Measurements from ENCODE around the gene KRTAP27-1.

The KRTAP27-1 gene, protein sequence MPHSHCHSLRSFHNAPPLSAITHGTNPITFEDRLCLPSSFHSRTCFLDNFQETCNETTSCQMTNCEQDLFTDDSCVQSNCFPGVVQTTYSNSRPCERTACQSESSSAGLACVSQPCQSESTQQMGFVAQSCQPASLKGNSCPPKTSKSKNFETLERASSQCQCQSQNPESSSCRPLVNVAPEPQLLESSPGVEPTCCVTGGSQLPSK

DNA sequence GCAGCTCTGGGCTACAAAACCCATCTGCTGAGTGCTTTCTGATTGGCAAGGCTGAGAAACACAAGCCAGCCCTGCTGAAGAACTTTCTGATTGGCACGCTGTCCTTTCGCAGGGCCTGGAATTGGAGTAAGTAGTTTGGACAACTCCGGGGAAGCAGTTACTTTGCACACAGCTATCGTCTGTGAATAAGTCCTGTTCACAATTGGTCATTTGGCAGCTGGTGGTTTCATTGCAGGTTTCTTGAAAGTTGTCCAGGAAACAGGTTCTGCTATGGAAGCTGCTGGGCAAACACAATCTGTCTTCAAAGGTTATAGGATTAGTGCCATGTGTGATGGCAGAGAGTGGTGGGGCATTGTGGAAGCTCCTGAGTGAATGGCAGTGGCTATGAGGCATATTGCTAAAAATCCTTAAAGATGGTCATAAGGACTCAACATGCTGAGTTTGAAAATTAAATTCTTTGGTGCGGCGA is at the start of gene KRTAP27-1:
KRTAP27-1 (minus strand) TSS at position 419 of the 469 bp plus-strand sequence; CDS start at position 393, 26 bp downstream.
- FAIRE-seq (no peak), DNase-seq (ENCODE audit: insufficient read length, low spot score) (no peak)

DNA sequence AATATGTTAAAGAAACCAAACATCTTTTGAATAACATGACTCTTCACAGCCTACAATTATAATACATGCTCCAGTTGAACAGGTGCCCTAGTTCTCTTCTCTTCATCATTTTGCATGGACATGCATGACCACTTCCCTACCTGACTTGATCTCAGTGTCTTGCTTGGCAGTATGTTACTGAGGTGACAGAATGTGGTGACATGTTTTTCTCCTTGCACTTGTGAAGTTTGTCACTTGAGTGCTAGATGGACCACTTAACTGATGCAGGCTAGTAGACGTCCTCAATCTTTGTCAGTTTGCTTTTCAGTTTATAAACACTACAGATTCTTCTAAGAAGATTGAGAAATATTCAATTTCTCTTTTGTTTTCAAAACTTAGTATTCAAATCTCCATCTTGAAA is 44.7 kb upstream of the KRTAP27-1 start:
- DNase-seq (ENCODE audit: insufficient read length, low spot score) (no peak), FAIRE-seq (no peak)

DNA sequence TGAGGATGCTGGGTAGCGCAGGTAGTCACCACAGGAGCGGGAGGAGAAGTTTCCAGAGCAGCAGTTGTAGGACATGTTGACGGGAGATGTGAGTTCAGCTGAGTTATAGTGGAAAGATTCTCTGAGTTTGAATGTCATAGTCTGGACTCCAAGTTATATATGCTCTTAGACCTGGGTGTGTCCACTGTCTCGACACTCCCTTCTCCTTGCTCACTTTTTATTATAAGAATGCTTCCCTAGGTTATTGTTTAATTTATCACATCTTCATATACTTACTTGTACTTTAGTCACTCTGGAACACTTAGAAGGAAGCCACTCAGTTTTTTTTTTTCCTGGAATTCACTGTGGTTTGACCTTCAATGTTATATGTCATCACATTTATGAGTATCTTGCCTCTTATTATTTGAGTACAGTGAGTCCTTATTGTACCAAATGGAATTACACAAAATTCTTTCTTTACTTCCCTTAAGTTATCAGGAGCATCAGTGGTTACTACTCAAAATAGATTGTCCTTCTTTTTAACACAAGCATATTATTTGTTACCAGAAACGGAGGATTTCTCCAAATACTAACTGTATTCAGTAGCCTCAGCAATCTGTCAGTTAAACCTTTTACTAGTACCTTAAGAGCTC is 34.8 kb upstream of the KRTAP27-1 start, which contains the start of gene KRTAP13-2:
KRTAP13-2 (minus strand) TSS at position 133 of the 632 bp plus-strand sequence; CDS start at position 75, 58 bp downstream.
- FAIRE-seq (no peak), DNase-seq (ENCODE audit: insufficient read length, low spot score) (no peak)

- DNase-seq (ENCODE audit: insufficient read length, low spot score) (no peak), FAIRE-seq (no peak)
These were observed 18.4 kb upstream of the KRTAP27-1 start for GRCh38 chr21:30355906-30356305.

DNA sequence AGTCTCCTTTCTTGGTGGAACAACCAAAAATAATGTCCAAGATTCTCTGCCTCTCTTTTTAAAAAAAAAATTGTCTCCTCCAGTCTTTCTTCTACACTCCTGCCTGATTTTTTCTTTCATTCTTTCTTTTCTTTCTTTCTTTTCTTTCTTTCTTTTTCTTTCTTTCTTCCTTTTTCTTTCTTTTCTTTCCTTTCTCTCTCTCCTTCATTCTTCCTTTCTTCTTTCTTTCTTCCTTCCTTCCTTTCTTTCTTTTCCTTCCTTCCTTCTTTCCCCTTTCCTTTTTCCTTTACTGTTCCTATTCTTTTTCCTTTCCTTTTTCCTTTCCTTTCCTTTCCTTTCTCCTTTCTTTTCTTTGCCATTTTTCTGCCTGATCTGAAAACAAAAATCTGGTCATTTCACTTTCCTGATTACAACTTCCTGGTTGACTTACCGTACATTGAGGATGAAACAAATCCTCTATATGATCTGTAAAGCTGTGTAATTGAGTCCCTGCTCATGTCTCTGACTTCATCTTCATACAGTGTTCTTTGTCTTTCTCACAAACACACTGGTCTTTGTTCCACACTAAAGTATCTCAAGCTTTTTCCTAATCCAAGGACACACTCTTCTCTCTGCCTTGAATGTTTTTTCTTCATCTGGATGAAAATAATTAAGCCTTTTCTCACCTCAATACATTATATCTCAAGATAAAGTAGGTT is 17.0 kb upstream of the KRTAP27-1 start:
- DNase-seq (ENCODE audit: insufficient read length, low spot score) (no peak), FAIRE-seq (no peak)

GRCh38 chr21:30351534-30351933 is 14.0 kb upstream of the KRTAP27-1 start:
- FAIRE-seq (no peak), DNase-seq (ENCODE audit: insufficient read length, low spot score) (no peak)

DNA sequence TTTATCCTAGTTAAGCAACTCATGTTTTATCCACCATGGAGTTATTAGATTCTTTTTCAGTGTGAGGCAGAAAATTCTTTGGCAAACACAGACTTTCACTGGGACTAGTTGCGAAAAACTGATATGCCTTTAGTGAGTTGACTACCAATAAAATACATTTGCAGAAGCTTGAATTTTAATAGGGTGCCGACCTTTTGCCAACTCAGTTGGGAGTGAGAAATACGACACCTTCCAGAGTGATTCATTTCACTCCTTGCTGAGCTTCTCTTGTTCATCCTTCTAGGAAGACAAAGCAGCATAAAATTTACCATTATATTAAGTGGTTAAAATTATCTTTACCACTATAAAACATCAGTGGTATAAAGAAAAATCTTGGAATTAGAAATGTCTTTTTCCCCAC is 12.1 kb upstream of the KRTAP27-1 start:
- DNase-seq (ENCODE audit: insufficient read length, low spot score) (no peak), FAIRE-seq (no peak)

DNA sequence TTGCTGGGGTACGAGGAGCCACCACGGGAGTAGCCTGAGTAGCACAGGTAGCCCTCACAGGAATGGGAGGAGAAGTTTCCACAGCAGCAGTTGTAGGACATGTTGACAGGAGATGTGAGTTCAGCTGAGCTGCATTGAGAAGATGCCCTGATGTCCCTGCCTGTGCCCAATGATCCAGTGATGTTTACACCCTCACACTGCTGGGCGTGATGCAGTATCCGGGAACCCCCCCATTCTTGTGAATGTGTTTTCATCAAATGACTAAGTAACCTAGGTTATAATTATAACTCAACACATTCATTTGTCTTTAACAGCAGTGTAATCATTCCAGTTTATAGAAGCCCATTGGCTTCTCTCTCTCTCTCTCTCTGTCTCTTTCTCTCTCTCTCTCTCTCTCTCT is 11.0 kb upstream of the KRTAP27-1 start, which contains the start of gene KRTAP23-1:
KRTAP23-1 (minus strand) TSS at position 101 of the 400 bp plus-strand sequence; CDS start at position 101, 0 bp downstream.
- no peak for FAIRE-seq
- no peak for DNase-seq (ENCODE audit: insufficient read length, low spot score)

GRCh38 chr21:30345014-30345413 is 7.5 kb upstream of the KRTAP27-1 start:
- DNase-seq (ENCODE audit: insufficient read length, low spot score) (no peak), FAIRE-seq (no peak)

GRCh38 chr21:30340714-30341573 is 3.5 kb upstream of the KRTAP27-1 start:
- DNase-seq (ENCODE audit: insufficient read length, low spot score) (no peak), FAIRE-seq (no peak)

DNA sequence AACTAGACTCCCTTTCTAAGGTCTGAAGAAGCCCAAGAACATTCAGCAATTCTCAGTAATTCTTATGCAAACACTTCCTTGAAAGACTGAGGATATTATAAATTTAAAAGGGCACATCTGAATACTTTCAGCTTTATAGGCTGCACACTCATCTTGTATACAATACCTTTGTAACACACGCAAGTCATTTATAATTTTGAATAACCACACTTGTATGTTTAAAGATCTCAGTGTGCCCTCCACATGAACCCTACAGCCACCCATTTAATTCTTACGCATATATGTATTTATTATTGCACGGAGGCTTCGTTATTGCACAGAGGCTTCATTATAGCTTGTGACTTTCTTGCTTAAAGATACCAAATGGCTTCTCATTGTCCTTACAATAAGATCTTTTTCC is 1.2 kb upstream of the KRTAP27-1 start:
- FAIRE-seq (no peak), DNase-seq (ENCODE audit: insufficient read length, low spot score) (no peak)

DNA sequence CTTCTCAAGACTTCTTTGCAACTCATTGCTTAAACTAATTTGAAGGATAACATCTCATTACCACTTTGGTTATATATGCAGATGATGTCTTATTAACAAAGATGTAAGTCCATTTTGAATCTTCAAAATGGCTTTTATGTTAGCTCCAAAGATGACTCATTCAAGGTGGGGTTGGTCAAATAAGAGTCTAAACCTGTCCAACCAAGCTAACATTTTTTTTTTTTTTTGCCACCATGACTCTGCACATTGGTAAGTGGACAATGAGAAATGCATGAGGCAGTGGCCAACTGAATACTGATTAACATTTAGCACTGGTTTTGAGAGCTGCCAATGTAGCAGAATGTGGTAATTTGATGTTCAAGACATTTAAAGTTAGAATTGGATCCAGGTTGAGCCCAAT is 278 bp upstream of the KRTAP27-1 start:
- DNase-seq (ENCODE audit: insufficient read length, low spot score) (no peak), FAIRE-seq (no peak)

DNA sequence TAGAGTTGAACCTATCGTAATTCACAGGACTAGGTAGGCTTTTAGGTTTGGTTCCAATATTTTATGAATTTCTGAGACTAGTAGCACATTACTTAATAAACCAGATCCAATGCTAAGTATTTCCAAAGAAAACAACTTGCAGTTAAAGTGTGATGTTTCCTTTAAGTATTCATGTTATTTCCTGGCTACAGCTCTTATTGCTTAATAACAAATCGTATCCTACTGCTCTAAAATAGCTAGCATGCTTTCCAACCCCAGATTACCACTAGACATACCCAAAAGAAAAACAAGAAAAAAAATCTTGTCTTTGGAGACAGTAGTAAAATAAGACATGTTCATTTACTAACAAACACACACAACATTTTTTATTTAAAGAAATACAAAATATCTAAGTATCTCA is 898 bp downstream of the KRTAP27-1 start:
- FAIRE-seq: no peak
- DNase-seq (ENCODE audit: insufficient read length, low spot score): no peak

DNA sequence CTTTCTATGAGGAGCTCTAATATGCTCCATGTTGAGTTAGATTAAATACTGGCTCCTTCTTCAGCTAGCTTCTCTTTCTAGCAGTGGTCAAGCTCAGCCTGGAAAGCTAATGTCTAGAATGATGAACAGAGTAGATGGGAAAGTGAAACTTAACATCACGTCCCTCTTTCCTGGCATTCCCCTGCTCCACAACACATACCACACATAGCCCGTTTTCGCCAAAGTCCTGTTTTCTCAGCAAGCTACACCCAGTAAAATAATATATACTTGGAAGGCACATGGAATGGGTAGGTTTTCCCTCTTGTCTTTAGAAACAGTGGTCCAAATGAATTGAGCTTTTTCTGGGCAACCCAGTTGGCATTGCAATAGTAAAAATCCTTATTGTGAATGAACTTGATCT is 3.8 kb downstream of the KRTAP27-1 start:
- no peak for DNase-seq (ENCODE audit: insufficient read length, low spot score)
- FAIRE-seq: no peak

- no peak for DNase-seq (ENCODE audit: insufficient read length, low spot score)
- FAIRE-seq: no peak
These were observed 4.8 kb downstream of the KRTAP27-1 start for GRCh38 chr21:30332681-30333080.

DNA sequence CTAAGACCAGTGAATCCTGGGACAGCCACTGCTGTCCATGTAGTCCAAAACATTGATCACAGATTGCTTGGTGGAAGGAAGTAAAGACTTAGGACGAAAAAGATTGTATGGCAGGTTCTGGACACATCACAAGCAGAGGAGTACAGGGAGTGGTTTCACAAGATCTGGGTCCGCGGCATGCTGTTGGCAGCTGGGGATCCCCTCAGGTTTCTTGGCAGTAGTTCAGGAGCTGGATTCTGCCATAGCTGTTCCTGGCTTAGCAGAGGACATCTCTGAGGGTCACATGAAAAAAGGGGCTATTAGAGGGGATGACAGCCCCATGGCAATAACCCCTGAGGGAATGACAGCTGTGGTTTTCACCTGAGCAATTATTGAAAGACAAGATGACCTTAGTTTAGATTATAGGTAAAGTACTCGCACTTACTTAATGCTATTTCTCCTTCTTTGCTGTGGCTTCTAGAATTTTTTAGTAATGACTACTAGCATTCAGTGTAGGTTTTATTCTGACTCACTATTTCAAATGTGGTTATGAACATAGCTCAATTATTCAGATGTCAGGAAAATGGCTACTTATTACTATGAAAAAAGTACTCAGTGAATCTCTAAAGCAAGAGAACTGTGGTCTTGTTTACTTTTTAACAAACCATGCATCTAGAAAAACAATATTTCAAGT is 8.2 kb downstream of the KRTAP27-1 start:
- DNase-seq (ENCODE audit: insufficient read length, low spot score): no peak

DNA sequence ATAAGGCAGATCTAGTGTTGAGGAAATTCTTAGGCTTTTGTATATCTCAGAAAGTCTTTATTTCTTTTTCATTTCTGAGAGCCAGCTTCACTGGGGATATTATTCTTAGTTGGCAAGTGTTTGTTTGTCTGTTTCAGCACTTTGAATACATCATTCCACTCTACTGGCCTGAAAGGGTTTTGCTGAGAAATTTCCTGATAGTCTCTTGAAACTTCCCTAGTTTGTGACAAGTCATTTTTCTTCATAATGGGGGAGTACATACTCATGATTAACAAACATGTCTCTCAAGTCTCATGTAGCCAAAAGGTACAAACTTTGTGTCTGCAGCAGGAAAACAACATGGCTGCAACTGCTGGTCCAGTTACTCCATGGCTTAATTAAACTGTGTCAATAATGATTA is 11.1 kb downstream of the KRTAP27-1 start:
- DNase-seq (ENCODE audit: insufficient read length, low spot score): no peak
- FAIRE-seq: no peak

More for the DNA sequence above, 8.2 kb downstream of the KRTAP27-1 start:
- no peak for FAIRE-seq

- no peak for DNase-seq (ENCODE audit: insufficient read length, low spot score)
- no peak for FAIRE-seq
These were observed 17.3 kb downstream of the KRTAP27-1 start, which contains the start of gene KRTAP26-1 for GRCh38 chr21:30320215-30320614. Gene KRTAP26-1 (minus strand): TSS chr21:30320315. CDS start chr21:30320035, 280 bp downstream.

GRCh38 chr21:30315701-30316100 is 21.8 kb downstream of the KRTAP27-1 start:
- no peak for DNase-seq (ENCODE audit: insufficient read length, low spot score)

GRCh38 chr21:30306884-30307283 is 30.6 kb downstream of the KRTAP27-1 start:
- FAIRE-seq (no peak), DNase-seq (ENCODE audit: insufficient read length, low spot score) (no peak)

More at GRCh38 chr21:30315701-30316100, 21.8 kb downstream of the KRTAP27-1 start:
- FAIRE-seq: no peak
